Activated CD4-positive, alpha-beta T cell treated with anti-CD3 and anti-CD28 coated beads for 36 hours (primary cell): ENCODE measurements around the gene B9D1. TPM values are rescaled to one million over a fixed set of nuclear protein-coding genes. Genes with fewer than 3 reads are reported as not detected.

Source experiments
- ATAC-seq: fragments of 200-7000 bp; cut with Tn5 transposase; one replicate; pipeline ENCODE4 v1.10.0; 2021; ENCODE audit warnings: mild to moderate bottlenecking, moderate library complexity
- CTCF ChIA-PET: fragments of 350-600 bp; sonication (Branson Sonifier 250); formaldehyde crosslinking; loops from one replicate; lab custom pipeline; 2021; ENCODE audit warnings: antibody characterized with exemption; lab: Charles Lee
- POLR2A ChIA-PET: fragments of 350-600 bp; sonication (Branson Sonifier 250); formaldehyde crosslinking; loops from one replicate; lab custom pipeline; 2021; ENCODE audit warnings: antibody characterized with exemption, inconsistent platforms; lab: Charles Lee
- DNase-seq: peaks from one replicate; pipeline ENCODE4 v3.0.0-alpha.2; 2020
- H3K27ac Mint-ChIP-seq: one replicate; pipeline ENCODE4 v1.8.0; 2021; ENCODE audit warnings: mixed read lengths
- H3K27me3 Mint-ChIP-seq: one replicate; pipeline ENCODE4 v1.8.0; 2021; ENCODE audit warnings: mixed read lengths
- H3K36me3 Mint-ChIP-seq: one replicate; pipeline ENCODE4 v1.8.0; 2021; ENCODE audit warnings: low read depth, mixed read lengths
- H3K4me1 Mint-ChIP-seq: one replicate; pipeline ENCODE4 v1.8.0; 2021; ENCODE audit warnings: mixed read lengths
- H3K4me3 Mint-ChIP-seq: one replicate; pipeline ENCODE4 v1.8.0; 2021; ENCODE audit warnings: mild to moderate bottlenecking, moderate library complexity, mixed read lengths
- H3K9me3 Mint-ChIP-seq: one replicate; pipeline ENCODE4 v1.8.0; 2021; ENCODE audit warnings: low read depth, mixed read lengths
- intact Hi-C, 2 experiments: fragments of 100-400 bp; cut with DNase I in 1 of 2; cut with micrococcal nuclease in 1 of 2; formaldehyde crosslinking; loops; one replicate each; pipeline versions ENCODE4 v1.14.2 to v1.15.1; 2022 to 2024; cut with DNase I, micrococcal nuclease
- total RNA-seq, 2 experiments: library from RNA; stranded (reverse); gene quantifications; one replicate each; pipeline ENCODE4 v1.2.3, GENCODE V29; 2021

The B9D1 gene
- total RNA-seq, 2 experiments from 2014 or later, result 7.4 to 7.8 TPM

DNA sequence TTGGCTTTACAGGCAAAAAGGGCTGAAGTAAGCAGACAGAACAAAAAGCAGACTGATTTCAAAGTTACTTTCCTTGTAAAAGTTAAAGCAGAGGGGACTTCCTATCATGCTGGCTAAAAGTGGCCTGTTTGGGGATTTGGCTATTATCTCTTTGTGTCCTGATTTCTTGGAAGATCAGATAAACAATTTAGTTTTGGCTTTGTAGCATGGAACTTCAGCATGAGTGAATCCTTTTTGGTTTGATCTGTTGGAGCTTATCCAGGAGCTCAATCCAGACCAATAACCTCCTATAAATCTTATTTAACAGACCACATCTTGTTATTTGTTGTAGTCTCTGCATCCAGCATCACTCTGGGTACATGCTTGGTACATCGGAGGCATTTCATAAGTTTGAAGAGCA is 39.6 kb upstream of the B9D1 start:
- ATAC-seq (no peak), DNase-seq (no peak)
- H3K4me3 Mint-ChIP-seq, result no peak overlapping the region
- ChIA-PET POLR2A (no interaction called here), CTCF (no interaction called here)
- no peaks in the 10 kb centered on the region for H3K36me3 Mint-ChIP-seq
- intact Hi-C loops, result no loop called here
- H3K27me3 Mint-ChIP-seq, result no peaks in the 10 kb centered on the region
- H3K4me1 Mint-ChIP-seq, result no peaks in the 10 kb centered on the region
- H3K9me3 Mint-ChIP-seq, result no peaks in the 10 kb centered on the region
- H3K27ac Mint-ChIP-seq, result no peak overlapping the region

DNA sequence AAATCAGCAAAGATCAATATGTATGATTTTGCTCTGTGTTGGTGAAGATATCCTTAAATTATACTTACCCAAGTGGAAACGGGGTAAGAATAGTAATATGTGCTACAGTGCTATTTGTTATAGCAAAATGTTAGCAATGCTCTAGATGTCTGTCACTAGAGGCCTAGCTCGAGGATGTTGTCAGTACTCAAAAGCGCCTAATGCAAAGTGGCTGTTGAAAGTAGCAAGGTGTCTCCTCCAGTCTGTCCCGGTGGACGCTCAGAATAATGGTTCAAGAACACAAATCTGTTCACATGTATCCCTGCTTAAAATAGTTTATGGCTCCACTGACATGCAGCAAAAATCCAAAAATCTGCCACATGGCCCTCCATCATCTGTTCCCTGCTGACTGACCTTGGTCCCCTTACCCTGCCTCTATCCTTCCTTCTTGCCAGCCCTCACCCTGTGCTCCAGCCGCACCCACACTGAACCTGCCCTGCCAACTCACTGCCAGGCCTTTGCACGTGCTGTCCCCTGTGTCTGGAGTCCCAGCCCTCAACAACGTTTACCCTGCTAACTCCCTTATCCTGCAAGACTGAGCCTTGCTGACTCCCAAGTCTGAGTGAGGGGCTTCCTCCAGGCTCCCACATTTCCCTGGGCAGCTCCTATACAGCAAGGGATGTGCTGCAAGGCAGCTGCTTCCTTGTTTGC is 38.9 kb upstream of the B9D1 start:
- H3K36me3 Mint-ChIP-seq, result no peaks in the 10 kb centered on the region
- H3K27ac Mint-ChIP-seq, result no peak overlapping the region
- intact Hi-C loops, result no loop called here
- no peak overlapping the region for H3K4me3 Mint-ChIP-seq
- no peaks in the 10 kb centered on the region for H3K4me1 Mint-ChIP-seq
- ChIA-PET CTCF (interaction anchor here (0.5 kb wide), 1 partner anchor 39 kb away, joined by 3 read pairs; the partner anchor contains the start of gene B9D1), POLR2A (no interaction called here)
- no peak for DNase-seq
- no peaks in the 10 kb centered on the region for H3K27me3 Mint-ChIP-seq
- H3K9me3 Mint-ChIP-seq, result no peaks in the 10 kb centered on the region
- no peak for ATAC-seq

DNA sequence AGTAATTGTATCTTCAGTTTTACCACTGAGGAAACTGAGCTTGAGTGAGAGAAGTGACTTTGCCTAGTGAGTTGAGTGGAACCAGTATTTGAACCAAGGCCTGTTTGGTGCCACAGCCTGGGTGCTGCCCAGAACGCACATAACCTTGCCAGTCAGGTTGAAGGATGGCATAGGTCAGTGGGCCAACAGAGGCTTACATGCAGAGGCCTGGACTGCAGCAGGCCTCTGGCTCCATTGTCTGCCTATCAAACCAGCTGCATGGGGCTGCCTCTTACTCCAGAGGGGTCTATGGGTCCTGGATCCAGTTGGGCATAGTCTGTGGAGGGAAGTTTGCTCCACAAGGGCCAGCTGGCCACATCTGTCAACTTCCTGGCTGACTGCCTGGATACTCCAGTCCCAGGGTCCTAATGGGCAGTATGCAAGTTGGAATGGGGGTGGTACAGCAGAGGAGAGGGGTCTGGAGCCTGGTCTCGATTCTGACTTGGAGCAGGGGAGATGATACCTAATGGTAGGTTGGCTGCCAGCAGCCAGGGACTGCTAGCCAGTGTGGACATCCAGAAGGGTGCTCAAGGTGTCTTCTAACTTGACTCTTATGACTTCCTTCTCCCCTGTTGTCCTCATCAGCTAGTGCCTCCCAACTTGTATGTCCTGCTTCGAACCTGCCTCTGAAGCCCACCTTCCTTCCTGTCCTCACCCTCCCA is 37.4 kb upstream of the B9D1 start:
- ChIA-PET POLR2A (no interaction called here), CTCF (no interaction called here)
- H3K27ac Mint-ChIP-seq, result no peak overlapping the region
- no peaks in the 10 kb centered on the region for H3K27me3 Mint-ChIP-seq
- ATAC-seq, result no peak
- intact Hi-C loops, result no loop called here
- no peaks in the 10 kb centered on the region for H3K4me1 Mint-ChIP-seq
- no peak for DNase-seq
- H3K9me3 Mint-ChIP-seq, result no peaks in the 10 kb centered on the region
- H3K36me3 Mint-ChIP-seq, result no peaks in the 10 kb centered on the region
- H3K4me3 Mint-ChIP-seq, result no peak overlapping the region

DNA sequence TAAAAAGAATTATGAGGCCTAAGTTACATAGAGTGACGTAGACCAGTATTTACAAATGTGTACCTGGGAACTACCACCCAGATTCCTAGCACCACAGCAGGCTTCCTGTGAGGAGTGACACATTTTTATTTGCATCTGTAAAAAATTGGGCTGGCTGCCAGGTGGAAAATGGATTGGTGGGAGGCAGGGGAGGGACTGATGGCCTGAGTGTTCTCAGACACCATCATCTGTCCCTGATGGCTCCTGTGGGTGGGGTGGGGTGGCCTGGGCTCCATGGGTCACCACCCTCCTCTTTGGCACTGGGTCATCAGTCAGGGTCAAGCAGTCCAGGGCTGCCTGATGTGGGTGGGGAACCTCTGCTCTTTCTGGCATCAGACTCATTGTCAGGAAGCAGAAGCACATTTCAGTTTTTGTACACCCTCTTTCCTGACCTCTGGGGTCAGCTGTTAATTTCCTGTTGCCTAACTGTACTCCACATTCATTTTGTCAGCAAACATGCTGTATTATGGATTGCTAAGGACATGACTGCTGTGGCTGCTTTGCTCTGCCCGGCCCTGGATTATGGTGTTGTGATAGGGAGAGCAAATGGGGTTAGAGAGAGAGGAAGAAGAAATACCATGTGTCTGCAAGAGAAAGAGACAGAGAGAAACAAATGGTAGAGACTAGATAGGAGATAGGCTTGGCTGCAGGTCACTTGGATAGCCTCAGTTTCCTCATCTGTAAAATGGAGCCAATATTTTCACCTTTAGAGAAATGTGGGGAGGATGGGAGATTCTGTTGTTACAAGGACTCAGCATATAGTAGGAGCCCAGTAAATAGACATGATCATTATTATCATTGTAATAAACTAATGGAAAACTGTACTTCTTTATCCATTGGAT is 36.0 kb upstream of the B9D1 start:
- intact Hi-C loops, result no loop called here
- Mint-ChIP-seq H3K9me3 (no peaks in the 10 kb centered on the region), H3K27ac (no peak overlapping the region), H3K4me3 (no peak overlapping the region), H3K36me3 (no peaks in the 10 kb centered on the region), H3K4me1 (no peaks in the 10 kb centered on the region), H3K27me3 (no peaks in the 10 kb centered on the region)
- ChIA-PET POLR2A (no interaction called here), CTCF (no interaction called here)
- ATAC-seq, result no peak
- no peak for DNase-seq

DNA sequence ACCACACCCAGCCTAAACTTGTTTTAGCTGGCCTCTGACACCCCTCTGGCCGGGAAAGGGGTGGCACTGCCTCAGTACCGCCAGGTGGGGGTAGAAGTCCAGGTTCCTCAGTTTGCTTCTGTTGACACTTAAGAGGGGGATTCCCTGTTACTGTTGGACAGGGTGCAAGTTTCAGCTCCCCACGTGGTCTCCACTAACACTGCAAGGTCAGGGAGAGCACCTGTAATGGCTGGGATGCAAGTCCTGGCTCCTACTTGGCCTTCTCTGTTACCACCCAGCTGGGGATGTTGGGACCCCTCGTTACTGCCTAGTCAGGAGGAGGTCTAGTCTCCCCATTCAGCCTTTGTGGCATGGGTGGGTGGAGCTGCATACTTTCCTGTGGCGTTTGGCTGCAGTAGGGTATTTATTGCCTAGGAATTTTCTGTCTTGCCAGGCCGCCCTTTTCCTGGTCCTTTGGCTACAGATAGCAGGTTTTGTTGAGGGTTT is 35.1 kb upstream of the B9D1 start:
- POLR2A ChIA-PET, result no interaction called here
- intact Hi-C loops, result no loop called here
- H3K4me1 Mint-ChIP-seq, result no peaks in the 10 kb centered on the region
- H3K4me3 Mint-ChIP-seq, result no peak overlapping the region
- no peak overlapping the region for H3K27ac Mint-ChIP-seq
- H3K9me3 Mint-ChIP-seq, result no peaks in the 10 kb centered on the region
- DNase-seq, result no peak
- no peaks in the 10 kb centered on the region for H3K36me3 Mint-ChIP-seq
- no peaks in the 10 kb centered on the region for H3K27me3 Mint-ChIP-seq
- ATAC-seq, result no peak
- CTCF ChIA-PET, result interaction anchor here (1.5 kb wide), 1 partner anchor 35 kb away, joined by 4 read pairs; the partner anchor contains the start of gene B9D1

DNA sequence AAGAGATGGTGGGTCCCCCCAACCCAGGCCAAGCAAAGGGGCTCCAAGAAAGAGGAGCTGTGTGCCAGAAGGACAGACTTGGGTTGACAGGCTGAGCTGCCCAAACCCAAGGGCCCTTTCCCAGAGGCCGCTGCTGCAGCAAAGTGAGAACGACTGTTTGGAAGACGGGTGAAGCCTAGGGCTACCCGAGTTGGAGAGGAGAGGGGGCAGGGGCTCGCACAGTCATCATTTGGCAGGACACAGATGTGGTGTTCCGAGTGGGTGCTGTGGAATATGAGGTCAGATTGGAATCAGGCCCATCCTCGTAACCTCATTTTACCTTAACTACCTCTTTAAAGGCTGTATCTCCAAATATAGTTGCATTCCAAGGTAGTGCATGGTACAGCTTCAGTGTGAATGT is 29.8 kb upstream of the B9D1 start:
- Mint-ChIP-seq H3K4me3 (no peak overlapping the region), H3K27ac (no peak overlapping the region), H3K36me3 (no peaks in the 10 kb centered on the region), H3K9me3 (no peaks in the 10 kb centered on the region), H3K27me3 (no peaks in the 10 kb centered on the region), H3K4me1 (no peaks in the 10 kb centered on the region)
- DNase-seq (no peak), ATAC-seq (no peak)
- ChIA-PET POLR2A (no interaction called here), CTCF (interaction anchor here (1.3 kb wide), 1 partner anchor 30 kb away, joined by 5 read pairs; the partner anchor contains the start of gene B9D1)
- intact Hi-C loops, result no loop called here

DNA sequence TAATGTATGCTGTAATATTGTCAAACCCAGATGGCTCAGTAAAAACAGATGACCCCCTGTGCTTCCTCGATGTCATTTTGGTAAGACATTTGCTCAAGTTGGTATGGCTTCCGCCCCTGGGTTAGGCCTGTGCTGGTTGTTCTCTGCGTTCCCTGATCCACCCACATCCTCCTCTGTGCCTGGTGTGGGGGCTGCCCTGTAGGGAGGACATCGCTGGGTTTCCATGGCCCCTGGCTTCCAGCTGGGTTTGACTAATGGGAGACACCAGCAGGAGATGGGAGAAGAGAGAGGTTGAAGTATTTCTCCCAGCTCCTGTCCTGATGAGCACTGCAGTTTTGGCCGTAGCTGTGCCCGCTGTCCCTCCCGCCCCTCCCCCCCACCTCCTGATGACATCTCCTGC is 28.9 kb upstream of the B9D1 start:
- intact Hi-C loops, result no loop called here
- no peaks in the 10 kb centered on the region for H3K9me3 Mint-ChIP-seq
- ATAC-seq, result no peak
- no peaks in the 10 kb centered on the region for H3K36me3 Mint-ChIP-seq
- H3K4me1 Mint-ChIP-seq, result peaks cover 1% of the 10 kb centered on the region
- H3K27ac Mint-ChIP-seq, result no peak overlapping the region
- DNase-seq, result no peak
- ChIA-PET CTCF (no interaction called here), POLR2A (no interaction called here)
- H3K4me3 Mint-ChIP-seq, result no peak overlapping the region
- H3K27me3 Mint-ChIP-seq, result no peaks in the 10 kb centered on the region

DNA sequence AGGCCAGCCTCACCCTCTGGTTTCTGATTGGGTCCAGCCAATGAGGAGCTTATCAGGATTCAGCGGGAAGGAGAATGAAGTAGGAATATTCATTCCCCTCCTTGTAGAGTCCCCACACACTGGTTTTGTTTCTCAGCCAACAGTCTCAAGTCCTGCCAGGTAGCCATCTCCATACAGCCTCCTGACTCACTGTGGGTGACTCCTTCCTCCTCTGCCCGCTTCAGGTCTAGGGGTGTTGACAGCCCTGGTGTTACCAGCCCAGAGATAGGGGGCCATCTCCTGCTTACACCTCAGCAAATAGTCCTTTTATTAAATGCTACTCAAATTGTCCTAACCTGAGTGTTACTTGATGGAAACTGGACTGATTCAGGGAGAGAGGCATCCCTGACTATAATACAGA is 28.4 kb upstream of the B9D1 start:
- no peaks in the 10 kb centered on the region for H3K36me3 Mint-ChIP-seq

DNA sequence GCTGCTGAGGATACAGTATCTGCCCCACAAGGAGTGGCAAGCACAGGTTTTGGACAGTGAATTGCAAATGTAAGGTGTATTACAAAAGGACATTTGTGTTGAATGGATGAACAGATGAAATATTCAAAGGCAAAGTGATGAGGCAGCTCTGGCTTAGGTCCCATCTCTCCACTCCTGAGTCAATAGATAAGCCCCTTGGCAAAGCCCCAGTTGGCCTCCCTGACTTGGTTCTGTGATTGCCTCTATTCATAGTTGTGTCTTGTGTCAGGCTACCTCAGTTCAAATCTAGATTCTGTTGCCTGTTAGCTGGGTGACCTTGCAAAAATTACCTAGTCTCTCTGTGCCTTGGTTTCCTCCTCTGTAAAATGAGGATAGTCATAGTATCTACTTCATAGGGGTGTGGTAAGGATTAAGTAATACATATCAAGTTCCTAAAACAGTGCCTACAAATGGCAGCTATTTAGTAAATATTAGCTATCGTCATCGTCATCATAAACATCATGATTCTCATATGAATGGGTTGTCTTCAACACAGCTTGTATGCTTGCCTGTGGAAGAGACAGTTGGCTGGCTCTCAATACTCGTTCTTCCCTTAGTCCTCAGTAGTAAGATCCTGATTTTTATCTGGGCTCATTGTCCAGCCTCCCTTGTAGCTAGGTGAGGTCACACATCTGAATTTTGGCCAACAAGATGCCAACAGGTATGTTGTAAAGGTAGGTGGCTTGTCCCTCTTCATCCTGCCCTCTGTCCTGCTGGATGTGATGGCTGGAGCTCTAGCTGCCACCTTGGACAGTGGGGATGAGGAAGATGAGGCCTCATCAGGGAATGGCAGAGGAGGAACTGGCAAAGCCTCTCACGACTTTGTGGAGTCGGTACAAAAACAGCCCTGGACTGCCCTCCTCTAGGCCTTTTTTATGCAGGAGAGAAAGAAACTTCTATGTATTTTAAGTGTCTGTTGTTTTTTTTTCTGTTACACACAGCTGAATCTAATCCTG is 26.6 kb upstream of the B9D1 start:
- no peak for ATAC-seq
- H3K27ac Mint-ChIP-seq, result no peak overlapping the region
- peaks cover 4% of the 10 kb centered on the region for H3K4me1 Mint-ChIP-seq
- no peaks in the 10 kb centered on the region for H3K27me3 Mint-ChIP-seq
- DNase-seq, result no peak
- H3K4me3 Mint-ChIP-seq, result no peak overlapping the region
- no peaks in the 10 kb centered on the region for H3K9me3 Mint-ChIP-seq
- peaks cover 3% of the 10 kb centered on the region for H3K36me3 Mint-ChIP-seq
- intact Hi-C loops, result no loop called here
- CTCF ChIA-PET, result interaction anchor here (0.6 to 2.5 kb wide), 7 partner anchors 15 to 1127 kb away, joined by 3 to 11 read pairs (median 4); no protein-coding TSS in a partner anchor
- POLR2A ChIA-PET, result no interaction called here

More for the DNA sequence above, 28.4 kb upstream of the B9D1 start:
- ChIA-PET POLR2A (no interaction called here), CTCF (interaction anchor here (2.5 kb wide), 1 partner anchor 16 kb away, joined by 11 read pairs; no protein-coding TSS in a partner anchor)
- Mint-ChIP-seq H3K4me3 (no peak overlapping the region), H3K27ac (no peak overlapping the region), H3K4me1 (peaks cover 4% of the 10 kb centered on the region), H3K9me3 (no peaks in the 10 kb centered on the region), H3K27me3 (no peaks in the 10 kb centered on the region)
- ATAC-seq (no peak), DNase-seq (no peak)
- intact Hi-C loops, result no loop called here

DNA sequence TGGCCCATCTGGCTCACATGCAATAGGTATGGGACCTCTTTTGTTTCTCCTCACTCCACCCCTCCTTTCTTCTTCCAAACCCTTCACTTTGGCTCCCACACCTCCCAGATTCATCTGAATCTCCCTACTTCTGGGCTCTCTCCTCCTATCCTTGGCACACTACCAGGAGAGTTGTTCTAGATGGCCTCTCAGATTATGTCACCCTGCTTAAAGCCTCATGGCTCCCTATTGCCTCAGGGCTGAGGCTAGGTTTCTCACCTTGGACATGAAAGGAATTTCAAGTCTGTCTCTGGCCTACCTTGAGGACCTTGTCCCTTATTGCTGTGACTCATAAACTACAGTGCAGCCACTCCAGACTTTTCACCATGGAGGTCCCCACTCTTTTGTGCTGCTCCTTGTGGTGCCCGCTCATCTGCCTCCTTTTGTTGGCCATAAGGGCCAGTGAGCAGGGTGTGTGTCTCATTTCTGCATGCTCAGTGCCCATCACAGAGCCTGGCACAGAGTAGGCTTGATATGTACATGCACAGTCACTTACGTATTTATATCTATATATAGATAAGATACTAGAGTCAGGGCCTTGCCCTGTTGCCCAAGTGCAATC is 25.5 kb upstream of the B9D1 start:
- POLR2A ChIA-PET, result no interaction called here
- H3K36me3 Mint-ChIP-seq, result peaks cover 4% of the 10 kb centered on the region

More for the DNA sequence above, 25.5 kb upstream of the B9D1 start:
- Mint-ChIP-seq H3K9me3 (no peaks in the 10 kb centered on the region), H3K4me1 (peaks cover 4% of the 10 kb centered on the region), H3K27me3 (no peaks in the 10 kb centered on the region), H3K27ac (no peak overlapping the region), H3K4me3 (no peak overlapping the region)
- no peak for ATAC-seq
- DNase-seq, result no peak
- CTCF ChIA-PET, result interaction anchor here (1.9 to 2.5 kb wide), 2 partner anchors 13 to 23 kb away, joined by 5 to 11 read pairs; no protein-coding TSS in a partner anchor
- intact Hi-C loops, result no loop called here
